K562 (cell line): ENCODE data around the gene EFNA1. TPM values are rescaled to one million over a fixed set of nuclear protein-coding genes. Genes with fewer than 3 reads are reported as not detected.

Source experiments
- CHCHD3 ChIP-seq: fragments of 250-450 bp; sonication (Bioruptor Pico); IDR thresholded peaks from 2 replicates; pipeline ENCODE4 v2.1.2; 2022; ENCODE audit warnings: mild to moderate bottlenecking
- GABPA ChIP-seq: fragments of 200-800 bp; sonication (Bioruptor generic); conservative IDR thresholded peaks from 2 replicates; pipeline ENCODE4 v1.6.1; 2016; ENCODE audit warnings: low read depth, missing genetic modification characterization, missing compliant biosample characterization
- KLF6 ChIP-seq: fragments of 250-450 bp; sonication (Bioruptor Pico); IDR thresholded peaks from 2 replicates; pipeline ENCODE4 v1.4.0; 2020; ENCODE audit warnings: mild to moderate bottlenecking, moderate library complexity, borderline replicate concordance
- MCM2 ChIP-seq: fragments of 450-650 bp; IDR thresholded peaks from 2 replicates; pipeline ENCODE4 v1.6.1; 2017; ENCODE audit warnings: low read depth, mild to moderate bottlenecking
- MYC ChIP-seq, 2 experiments: fragments of 250-450 bp in 1 of 2; sonication (Bioruptor Pico) in 1 of 2; IDR thresholded peaks; 2 replicates each; pipeline versions ENCODE4 v1.5.1 to v1.6.1; 2012 to 2021; ENCODE audit warnings: low read depth in 2 of 2, borderline replicate concordance in 1 of 2, improper control_type of control experiment in 1 of 2, low read length in 1 of 2, mild to moderate bottlenecking in 1 of 2, moderate library complexity in 1 of 2
- NBN ChIP-seq: fragments of 450-650 bp; IDR thresholded peaks from 2 replicates; pipeline ENCODE4 v1.6.1; 2016; ENCODE audit warnings: low read depth, mild to moderate bottlenecking
- SRSF3 ChIP-seq: fragments of 200-400 bp; formaldehyde crosslinking; IDR thresholded peaks from 2 replicates; pipeline ENCODE4 v1.6.1; 2016; ENCODE audit warnings: mild to moderate bottlenecking, low read length, moderate library complexity; ENCODE audit not compliant: insufficient read depth
- TAL1 ChIP-seq: fragments of 450-650 bp; IDR thresholded peaks from 2 replicates; pipeline ENCODE4 v1.6.1; 2016; ENCODE audit warnings: mild to moderate bottlenecking
- ZNF143 ChIP-seq: sonication (generic); formaldehyde crosslinking; IDR thresholded peaks from 2 replicates; pipeline ENCODE4 v1.9.0; 2022; ENCODE audit warnings: mild to moderate bottlenecking, missing genetic modification reagents
- ZNF165 ChIP-seq: fragments of 250-450 bp; sonication (Bioruptor Pico); IDR thresholded peaks from 2 replicates; pipeline ENCODE4 v1.4.0; 2020; ENCODE audit warnings: borderline replicate concordance
- ZNF584 ChIP-seq: fragments of 200-800 bp; sonication (Bioruptor generic); IDR thresholded peaks from 2 replicates; pipeline ENCODE4 v1.6.1; 2016; ENCODE audit warnings: low read depth, mild to moderate bottlenecking, missing genetic modification characterization, missing compliant biosample characterization
- polyA plus RNA-seq, 8 experiments: library from polyadenylated mRNA; depleted of rRNA in 4 of 8; stranded (reverse) in 5 of 8; unstranded in 3 of 8; fragments of >200 nt; fragmentation: Nextera tagmentation in 2 of 8; fragmentation: Illumina TruSeq in 1 of 8; extraction: Ambion mirVana in 2 of 8; extraction: Trizol in 1 of 8; gene quantifications; 2 replicates each; pipeline versions ENCODE4 v1.2.1 to v1.2.3, GENCODE V29; 2011 to 2014; ENCODE audit warnings: inconsistent platforms in 1 of 8, missing spikeins in 1 of 8
- total RNA-seq, 7 experiments: library from RNA; depleted of rRNA in 6 of 7; stranded (reverse); fragments of >200 nt in 6 of 7; fragmentation: Illumina TruSeq in 2 of 7; extraction: Trizol in 2 of 7; gene quantifications; 2 replicates each; pipeline versions ENCODE4 v1.2.1 to v1.2.3, GENCODE V29; 2011 to 2021; ENCODE audit warnings: low replicate concordance in 1 of 7
- TF ChIP-seq, protein P1 (sequence below): sonication (generic); formaldehyde crosslinking; IDR thresholded peaks from 2 replicates; pipeline ENCODE4 v1.8.0; 2023; ENCODE audit warnings: missing genetic modification reagents, mild to moderate bottlenecking, borderline replicate concordance
- TF ChIP-seq, protein P2 (sequence below): fragments of 250-450 bp; sonication (Bioruptor Pico); IDR thresholded peaks from 2 replicates; pipeline ENCODE4 v1.6.1; 2021; ENCODE audit warnings: mild to moderate bottlenecking
- TF ChIP-seq, protein P3 (sequence below): fragments of 450-650 bp; IDR thresholded peaks from 2 replicates; pipeline ENCODE4 v1.6.1; 2016; ENCODE audit warnings: mild to moderate bottlenecking
- TF ChIP-seq, protein P4 (sequence below): sonication (generic); formaldehyde crosslinking; IDR thresholded peaks from 2 replicates; pipeline ENCODE4 v1.8.1; 2022; ENCODE audit warnings: missing genetic modification reagents
- TF ChIP-seq, protein P5 (sequence below): sonication (generic); formaldehyde crosslinking; IDR thresholded peaks from 2 replicates; pipeline ENCODE4 v1.8.0; 2022; ENCODE audit warnings: mild to moderate bottlenecking, missing genetic modification reagents

Gene EFNA1
- total and polyA plus RNA-seq, 9 of the 15 experiments (the other 6 are each of a cell fraction or from before 2014, with no cell fraction given) = 2.1 to 9.3 (median 3.0) TPM

DNA sequence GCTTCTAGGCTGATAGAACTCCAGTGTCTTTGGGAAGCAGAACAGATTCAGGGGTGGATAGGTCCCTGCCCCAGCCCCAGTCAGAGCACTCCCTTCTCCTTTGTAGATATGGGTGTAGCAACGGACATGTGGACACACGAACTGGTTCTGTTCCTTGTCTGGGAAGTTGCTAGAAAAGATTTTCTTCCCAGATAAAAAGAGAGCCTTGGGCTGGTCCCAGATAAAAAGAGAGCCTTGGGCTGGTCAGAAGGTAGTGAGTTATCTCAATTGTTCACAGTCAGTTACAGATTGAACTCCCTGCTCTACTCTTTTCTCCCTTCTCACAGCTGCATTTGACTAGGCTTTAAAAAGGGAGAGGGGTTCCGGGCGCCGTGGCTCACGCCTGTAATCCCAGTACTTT is 7.4 kb upstream of the EFNA1 start (continued):
- TF ChIP-seq, protein P1, sequence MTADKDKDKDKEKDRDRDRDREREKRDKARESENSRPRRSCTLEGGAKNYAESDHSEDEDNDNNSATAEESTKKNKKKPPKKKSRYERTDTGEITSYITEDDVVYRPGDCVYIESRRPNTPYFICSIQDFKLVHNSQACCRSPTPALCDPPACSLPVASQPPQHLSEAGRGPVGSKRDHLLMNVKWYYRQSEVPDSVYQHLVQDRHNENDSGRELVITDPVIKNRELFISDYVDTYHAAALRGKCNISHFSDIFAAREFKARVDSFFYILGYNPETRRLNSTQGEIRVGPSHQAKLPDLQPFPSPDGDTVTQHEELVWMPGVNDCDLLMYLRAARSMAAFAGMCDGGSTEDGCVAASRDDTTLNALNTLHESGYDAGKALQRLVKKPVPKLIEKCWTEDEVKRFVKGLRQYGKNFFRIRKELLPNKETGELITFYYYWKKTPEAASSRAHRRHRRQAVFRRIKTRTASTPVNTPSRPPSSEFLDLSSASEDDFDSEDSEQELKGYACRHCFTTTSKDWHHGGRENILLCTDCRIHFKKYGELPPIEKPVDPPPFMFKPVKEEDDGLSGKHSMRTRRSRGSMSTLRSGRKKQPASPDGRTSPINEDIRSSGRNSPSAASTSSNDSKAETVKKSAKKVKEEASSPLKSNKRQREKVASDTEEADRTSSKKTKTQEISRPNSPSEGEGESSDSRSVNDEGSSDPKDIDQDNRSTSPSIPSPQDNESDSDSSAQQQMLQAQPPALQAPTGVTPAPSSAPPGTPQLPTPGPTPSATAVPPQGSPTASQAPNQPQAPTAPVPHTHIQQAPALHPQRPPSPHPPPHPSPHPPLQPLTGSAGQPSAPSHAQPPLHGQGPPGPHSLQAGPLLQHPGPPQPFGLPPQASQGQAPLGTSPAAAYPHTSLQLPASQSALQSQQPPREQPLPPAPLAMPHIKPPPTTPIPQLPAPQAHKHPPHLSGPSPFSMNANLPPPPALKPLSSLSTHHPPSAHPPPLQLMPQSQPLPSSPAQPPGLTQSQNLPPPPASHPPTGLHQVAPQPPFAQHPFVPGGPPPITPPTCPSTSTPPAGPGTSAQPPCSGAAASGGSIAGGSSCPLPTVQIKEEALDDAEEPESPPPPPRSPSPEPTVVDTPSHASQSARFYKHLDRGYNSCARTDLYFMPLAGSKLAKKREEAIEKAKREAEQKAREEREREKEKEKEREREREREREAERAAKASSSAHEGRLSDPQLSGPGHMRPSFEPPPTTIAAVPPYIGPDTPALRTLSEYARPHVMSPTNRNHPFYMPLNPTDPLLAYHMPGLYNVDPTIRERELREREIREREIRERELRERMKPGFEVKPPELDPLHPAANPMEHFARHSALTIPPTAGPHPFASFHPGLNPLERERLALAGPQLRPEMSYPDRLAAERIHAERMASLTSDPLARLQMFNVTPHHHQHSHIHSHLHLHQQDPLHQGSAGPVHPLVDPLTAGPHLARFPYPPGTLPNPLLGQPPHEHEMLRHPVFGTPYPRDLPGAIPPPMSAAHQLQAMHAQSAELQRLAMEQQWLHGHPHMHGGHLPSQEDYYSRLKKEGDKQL = no peak
- no peak for TF ChIP-seq ZNF143
- TF ChIP-seq, protein P2, sequence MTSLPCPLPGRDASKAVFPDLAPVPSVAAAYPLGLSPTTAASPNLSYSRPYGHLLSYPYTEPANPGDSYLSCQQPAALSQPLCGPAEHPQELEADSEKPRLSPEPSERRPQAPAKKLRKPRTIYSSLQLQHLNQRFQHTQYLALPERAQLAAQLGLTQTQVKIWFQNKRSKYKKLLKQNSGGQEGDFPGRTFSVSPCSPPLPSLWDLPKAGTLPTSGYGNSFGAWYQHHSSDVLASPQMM (CRISPR knock-in tag) = no peak
- TF ChIP-seq KLF6 (CRISPR knock-in tag) = no peak
- TF ChIP-seq MYC (IDR thresholded peaks at IDR 0.05; ENCODE audit: low read depth, low read length) = 0 out of 2 replicates have a peak, but pooled peaks have one; percentile 37
- no peak for TF ChIP-seq MYC (CRISPR knock-in tag; IDR thresholded peaks at IDR 0.05; ENCODE audit: borderline replicate concordance, low read depth)
- TF ChIP-seq, protein P3, sequence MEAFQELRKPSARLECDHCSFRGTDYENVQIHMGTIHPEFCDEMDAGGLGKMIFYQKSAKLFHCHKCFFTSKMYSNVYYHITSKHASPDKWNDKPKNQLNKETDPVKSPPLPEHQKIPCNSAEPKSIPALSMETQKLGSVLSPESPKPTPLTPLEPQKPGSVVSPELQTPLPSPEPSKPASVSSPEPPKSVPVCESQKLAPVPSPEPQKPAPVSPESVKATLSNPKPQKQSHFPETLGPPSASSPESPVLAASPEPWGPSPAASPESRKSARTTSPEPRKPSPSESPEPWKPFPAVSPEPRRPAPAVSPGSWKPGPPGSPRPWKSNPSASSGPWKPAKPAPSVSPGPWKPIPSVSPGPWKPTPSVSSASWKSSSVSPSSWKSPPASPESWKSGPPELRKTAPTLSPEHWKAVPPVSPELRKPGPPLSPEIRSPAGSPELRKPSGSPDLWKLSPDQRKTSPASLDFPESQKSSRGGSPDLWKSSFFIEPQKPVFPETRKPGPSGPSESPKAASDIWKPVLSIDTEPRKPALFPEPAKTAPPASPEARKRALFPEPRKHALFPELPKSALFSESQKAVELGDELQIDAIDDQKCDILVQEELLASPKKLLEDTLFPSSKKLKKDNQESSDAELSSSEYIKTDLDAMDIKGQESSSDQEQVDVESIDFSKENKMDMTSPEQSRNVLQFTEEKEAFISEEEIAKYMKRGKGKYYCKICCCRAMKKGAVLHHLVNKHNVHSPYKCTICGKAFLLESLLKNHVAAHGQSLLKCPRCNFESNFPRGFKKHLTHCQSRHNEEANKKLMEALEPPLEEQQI = no peak
- TF ChIP-seq NBN = peak; percentile 8; the same call in 1 of the 2 replicates
- TF ChIP-seq, protein P4, sequence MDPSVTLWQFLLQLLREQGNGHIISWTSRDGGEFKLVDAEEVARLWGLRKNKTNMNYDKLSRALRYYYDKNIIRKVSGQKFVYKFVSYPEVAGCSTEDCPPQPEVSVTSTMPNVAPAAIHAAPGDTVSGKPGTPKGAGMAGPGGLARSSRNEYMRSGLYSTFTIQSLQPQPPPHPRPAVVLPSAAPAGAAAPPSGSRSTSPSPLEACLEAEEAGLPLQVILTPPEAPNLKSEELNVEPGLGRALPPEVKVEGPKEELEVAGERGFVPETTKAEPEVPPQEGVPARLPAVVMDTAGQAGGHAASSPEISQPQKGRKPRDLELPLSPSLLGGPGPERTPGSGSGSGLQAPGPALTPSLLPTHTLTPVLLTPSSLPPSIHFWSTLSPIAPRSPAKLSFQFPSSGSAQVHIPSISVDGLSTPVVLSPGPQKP = no peak
- no peak for TF ChIP-seq ZNF165 (CRISPR knock-in tag)
- TF ChIP-seq MCM2 = no peak
- TF ChIP-seq, protein P5, sequence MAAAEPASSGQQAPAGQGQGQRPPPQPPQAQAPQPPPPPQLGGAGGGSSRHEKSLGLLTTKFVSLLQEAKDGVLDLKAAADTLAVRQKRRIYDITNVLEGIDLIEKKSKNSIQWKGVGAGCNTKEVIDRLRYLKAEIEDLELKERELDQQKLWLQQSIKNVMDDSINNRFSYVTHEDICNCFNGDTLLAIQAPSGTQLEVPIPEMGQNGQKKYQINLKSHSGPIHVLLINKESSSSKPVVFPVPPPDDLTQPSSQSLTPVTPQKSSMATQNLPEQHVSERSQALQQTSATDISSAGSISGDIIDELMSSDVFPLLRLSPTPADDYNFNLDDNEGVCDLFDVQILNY (CRISPR knock-in tag) = no peak
- TF ChIP-seq ZNF584 = no peak
- no peak for TF ChIP-seq GABPA (tag)
- TF ChIP-seq CHCHD3 (CRISPR knock-in tag) = no peak
- peak; percentile 42 for TF ChIP-seq TAL1
- TF ChIP-seq SRSF3 = no peak
